Endothelial cell of umbilical vein (primary cell): ENCODE results near the gene TPO.

Source experiments
- POLR2A ChIP-seq: IDR thresholded peaks from 2 replicates; pipeline ENCODE4 v1.6.1; 2012; ENCODE audit warnings: low read depth, mild to moderate bottlenecking, control low read depth, low read length
- TF ChIP-seq, protein P1 (sequence below), 2 donors: IDR thresholded peaks; 1 replicate in 1 of 2; 2 replicates in 1 of 2; pipeline ENCODE4 v1.5.1; 2011; ENCODE audit warnings: low read length in 2 of 2, mild to moderate bottlenecking in 2 of 2, moderate library complexity in 2 of 2, control low read depth in 1 of 2, inconsistent platforms in 1 of 2, low read depth in 1 of 2; ENCODE audit not compliant: insufficient read depth in 1 of 2; ENCODE audit errors: extremely low read depth in 1 of 2

DNA sequence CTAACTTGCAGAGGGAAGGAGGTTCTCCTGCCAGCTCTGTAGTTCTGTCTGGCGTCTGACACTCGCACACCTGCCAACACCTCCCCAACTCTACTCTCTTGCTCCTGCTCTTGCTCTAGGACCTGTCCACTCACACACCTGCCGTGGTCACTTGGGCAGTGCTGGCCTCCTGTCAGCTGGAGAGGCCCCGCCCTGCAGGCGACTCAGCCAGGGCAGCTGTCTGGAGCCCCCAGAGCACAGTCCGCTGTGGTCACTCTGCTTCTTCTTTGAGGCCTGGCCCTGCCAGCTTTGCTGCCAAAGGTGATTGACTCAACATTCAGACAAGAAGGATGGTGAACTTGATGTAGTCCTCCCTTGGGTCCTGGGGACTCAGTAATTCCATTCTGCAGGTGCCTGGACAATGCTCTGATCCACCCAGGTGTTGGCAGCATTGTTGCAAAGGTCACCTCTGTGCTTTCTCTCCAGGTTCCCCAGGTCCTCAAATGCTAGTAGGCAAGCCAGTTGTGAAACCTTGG lies 18.7 kb downstream of the TPO start:
- no peak for TF ChIP-seq POLR2A
- TF ChIP-seq, protein P1, sequence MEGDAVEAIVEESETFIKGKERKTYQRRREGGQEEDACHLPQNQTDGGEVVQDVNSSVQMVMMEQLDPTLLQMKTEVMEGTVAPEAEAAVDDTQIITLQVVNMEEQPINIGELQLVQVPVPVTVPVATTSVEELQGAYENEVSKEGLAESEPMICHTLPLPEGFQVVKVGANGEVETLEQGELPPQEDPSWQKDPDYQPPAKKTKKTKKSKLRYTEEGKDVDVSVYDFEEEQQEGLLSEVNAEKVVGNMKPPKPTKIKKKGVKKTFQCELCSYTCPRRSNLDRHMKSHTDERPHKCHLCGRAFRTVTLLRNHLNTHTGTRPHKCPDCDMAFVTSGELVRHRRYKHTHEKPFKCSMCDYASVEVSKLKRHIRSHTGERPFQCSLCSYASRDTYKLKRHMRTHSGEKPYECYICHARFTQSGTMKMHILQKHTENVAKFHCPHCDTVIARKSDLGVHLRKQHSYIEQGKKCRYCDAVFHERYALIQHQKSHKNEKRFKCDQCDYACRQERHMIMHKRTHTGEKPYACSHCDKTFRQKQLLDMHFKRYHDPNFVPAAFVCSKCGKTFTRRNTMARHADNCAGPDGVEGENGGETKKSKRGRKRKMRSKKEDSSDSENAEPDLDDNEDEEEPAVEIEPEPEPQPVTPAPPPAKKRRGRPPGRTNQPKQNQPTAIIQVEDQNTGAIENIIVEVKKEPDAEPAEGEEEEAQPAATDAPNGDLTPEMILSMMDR (IDR thresholded peaks at IDR 0.05; ENCODE audit: extremely low read depth in 1 of 2, insufficient read depth in 1 of 2, low read depth in 1 of 2, low read length in 2 of 2): no peak
